SK-N-SH (cell line): ENCODE measurements around the gene FRMD3. TPM values are rescaled to one million over a fixed set of nuclear protein-coding genes. Genes with fewer than 3 reads are reported as not detected.

ENCODE experiments used
- CTCF ChIA-PET: fragments of 300-600, 350-600 bp; formaldehyde crosslinking; extraction: SDS; loops from one replicate; lab custom pipeline; 2021; lab: Yijun Ruan, JAX
- POLR2A ChIA-PET: fragments of 350-600 bp; sonication (Branson Sonifier 250); formaldehyde crosslinking; extraction: SDS; loops from one replicate; lab custom pipeline; 2020; ENCODE audit warnings: antibody characterized with exemption, inconsistent platforms; lab: Yijun Ruan, JAX
- DNase-seq: peaks from one replicate; pipeline ENCODE4 v3.0.0; 2012
- H2AFZ ChIP-seq: fragments of 200-600 bp; sonication (generic); 2 replicates; pipeline ENCODE4 v1.8.1; 2016; ENCODE audit warnings: antibody characterized with exemption, mild to moderate bottlenecking, low read depth
- H3F3A ChIP-seq: fragments of 200-600 bp; sonication (generic); replicated peaks from 2 replicates; pipeline ENCODE3; 2016; ENCODE audit warnings: antibody characterized with exemption, mild to moderate bottlenecking; ENCODE audit not compliant: insufficient read depth
- H3K27ac ChIP-seq, 2 experiments: fragments of 200-500 bp in 1 of 2; fragments of 200-600 bp in 1 of 2; sonication (Bioruptor generic) in 1 of 2; sonication (generic), shearing (Covaris generic) in 1 of 2; 2 replicates each; pipeline versions ENCODE4 v1.5.1 to v1.6.1; 2014 to 2016; ENCODE audit warnings: low read depth in 2 of 2, inconsistent platforms in 1 of 2, low read length in 1 of 2, mild to moderate bottlenecking in 1 of 2, mixed read lengths in 1 of 2
- H3K27me3 ChIP-seq: fragments of 200-600 bp; sonication (generic), shearing (Covaris generic); 2 replicates; pipeline ENCODE4 v1.6.1; 2016; ENCODE audit warnings: mixed run types; ENCODE audit not compliant: insufficient read depth
- H3K36me3 ChIP-seq, 2 experiments: fragments of 200-500 bp in 1 of 2; fragments of 200-600 bp in 1 of 2; sonication (Bioruptor generic) in 1 of 2; sonication (generic) in 1 of 2; replicated peaks in 1 of 2; 2 replicates each; pipeline versions ENCODE3 to v1.5.1; 2014 to 2016; ENCODE audit warnings: low read length in 1 of 2, mild to moderate bottlenecking in 1 of 2; ENCODE audit not compliant: insufficient read depth in 2 of 2, control insufficient read depth in 1 of 2
- H3K4me1 ChIP-seq, 2 experiments: fragments of 200-500 bp in 1 of 2; fragments of 200-600 bp in 1 of 2; sonication (Bioruptor generic) in 1 of 2; sonication (generic), shearing (Covaris generic) in 1 of 2; 2 replicates each; pipeline versions ENCODE4 v1.5.1 to v1.6.1; 2014 to 2016; ENCODE audit warnings: low read depth in 1 of 2, low read length in 1 of 2, mixed run types in 1 of 2; ENCODE audit not compliant: insufficient read depth in 2 of 2, control insufficient read depth in 1 of 2
- H3K4me2 ChIP-seq: fragments of 200-600 bp; sonication (generic), shearing (Covaris generic); 2 replicates; pipeline ENCODE4 v1.6.1; 2017; ENCODE audit warnings: mixed run types
- H3K4me3 ChIP-seq, 2 experiments: fragments of 200-500 bp in 1 of 2; fragments of 200-600 bp in 1 of 2; sonication (Bioruptor generic) in 1 of 2; sonication (generic), shearing (Covaris generic) in 1 of 2; 2 replicates each; pipeline versions ENCODE4 v1.5.1 to v1.8.1; 2014 to 2016; ENCODE audit warnings: low read depth in 2 of 2, inconsistent platforms in 1 of 2, low read length in 1 of 2, mild to moderate bottlenecking in 1 of 2, mixed read lengths in 1 of 2, moderate library complexity in 1 of 2
- H3K79me2 ChIP-seq: fragments of 200-600 bp; sonication (generic); 2 replicates; pipeline ENCODE4 v1.8.1; 2017; ENCODE audit warnings: mild to moderate bottlenecking; ENCODE audit not compliant: insufficient read depth
- H3K9ac ChIP-seq: fragments of 200-600 bp; sonication (generic); 2 replicates; pipeline ENCODE4 v1.6.1; 2017; ENCODE audit warnings: mixed run types
- H3K9me2 ChIP-seq: fragments of 200-600 bp; sonication (generic); 2 replicates; pipeline ENCODE4 v1.6.1; 2017; ENCODE audit warnings: mixed run types
- H3K9me3 ChIP-seq: fragments of 200-600 bp; sonication (generic); 2 replicates; pipeline ENCODE4 v1.6.1; 2017; ENCODE audit warnings: mixed run types, mild to moderate bottlenecking, moderate library complexity
- H4K20me1 ChIP-seq: fragments of 200-600 bp; sonication (generic); 2 replicates; pipeline ENCODE4 v1.6.1; 2017; ENCODE audit warnings: mild to moderate bottlenecking, mixed run types; ENCODE audit not compliant: insufficient read depth
- CHD2 ChIP-seq: fragments of 150-350 bp; IDR thresholded peaks from 2 replicates; pipeline ENCODE4 v1.6.1; 2018; ENCODE audit warnings: low read length; ENCODE audit not compliant: partially characterized antibody
- EP300 ChIP-seq, 2 experiments: IDR thresholded peaks; 2 replicates each; pipeline versions ENCODE4 v1.4.0 to v1.6.1; 2012; ENCODE audit warnings: borderline replicate concordance in 1 of 2, low read depth in 1 of 2, low read length in 1 of 2
- GATA2 ChIP-seq: sonication (generic); formaldehyde crosslinking; IDR thresholded peaks from 2 replicates; pipeline ENCODE4 v1.5.0; 2020; ENCODE audit warnings: mild to moderate bottlenecking, missing genetic modification reagents
- IRF3 ChIP-seq: fragments of 150-350 bp; IDR thresholded peaks from 2 replicates; pipeline ENCODE4 v1.6.1; 2016; ENCODE audit warnings: mild to moderate bottlenecking, low read depth, low read length
- MXI1 ChIP-seq: IDR thresholded peaks from 2 replicates; pipeline ENCODE4 v1.6.1; 2012; ENCODE audit warnings: mild to moderate bottlenecking, low read depth, low read length, improper control_type of control experiment
- NRF1 ChIP-seq: IDR thresholded peaks from 2 replicates; pipeline ENCODE4 v1.6.1; 2012; ENCODE audit warnings: low read depth, mild to moderate bottlenecking, low read length
- REST ChIP-seq: IDR thresholded peaks from 2 replicates; pipeline ENCODE4 v1.6.1; 2012; ENCODE audit warnings: mild to moderate bottlenecking, low read depth, low read length, moderate library complexity
- RXRA ChIP-seq: IDR thresholded peaks from 2 replicates; pipeline ENCODE4 v1.4.0; 2012; ENCODE audit warnings: low read depth, mild to moderate bottlenecking, borderline replicate concordance
- SIN3A ChIP-seq: IDR thresholded peaks from 2 replicates; pipeline ENCODE4 v1.6.1; 2012; ENCODE audit warnings: low read depth, mild to moderate bottlenecking, low read length, moderate library complexity, borderline replicate concordance
- SMC3 ChIP-seq: IDR thresholded peaks from 2 replicates; pipeline ENCODE4 v1.6.1; 2012; ENCODE audit warnings: low read depth, low read length, improper control_type of control experiment
- TCF12 ChIP-seq: IDR thresholded peaks from 2 replicates; pipeline ENCODE4 v1.4.0; 2012
- USF1 ChIP-seq: IDR thresholded peaks from 2 replicates; pipeline ENCODE4 v1.4.0; 2012; ENCODE audit warnings: low read depth, borderline replicate concordance
- USF2 ChIP-seq: fragments of 150-350 bp; IDR thresholded peaks from 2 replicates; pipeline ENCODE4 v1.6.1; 2017; ENCODE audit warnings: antibody characterized with exemption, low read length, low read depth, borderline replicate concordance
- WGBS: methylation state at CpG from one replicate; pipeline ENCODE4 v1.1.6; 2017; ENCODE audit warnings: low lambda C conversion rate; 5-methylcytosine and 5-hydroxymethylcytosine counted together
- polyA plus RNA-seq, 3 experiments: library from polyadenylated mRNA; depleted of rRNA; stranded (reverse); fragments of >200 nt; gene quantifications; 2 replicates each; pipeline ENCODE4 v1.2.3, GENCODE V29; 2012

Gene FRMD3
- polyA plus RNA-seq, 1 of the 3 experiments (the other 2 are of a cell fraction): 0.89 TPM

GRCh38 chr9:83445703-83446265 lies 92.4 kb downstream of the FRMD3 start:
- Histone ChIP-seq H3K27ac (no peak overlapping the region), H3K9me2 (no peaks in the 10 kb centered on the region), H3K79me2 (peaks cover 27% of the 10 kb centered on the region), H3K4me1 (peaks cover 5 to 37% of the 10 kb centered on the region in 2 experiments; a peak in 3 of 4 replicates), H3K27me3 (no peaks in the 10 kb centered on the region), H3K9me3 (no peaks in the 10 kb centered on the region), H3K4me3 (no peak overlapping the region), H2AFZ (no peak overlapping the region), H3K9ac (no peak overlapping the region), H3F3A (no peaks in the 10 kb centered on the region), H4K20me1 (no peaks in the 10 kb centered on the region), H3K4me2 (no peak overlapping the region), H3K36me3 (no peaks in the 10 kb centered on the region)
- no peak for TF ChIP-seq MXI1
- TF ChIP-seq REST: no peak
- no peak for TF ChIP-seq NRF1
- TF ChIP-seq IRF3: no peak
- no peak for TF ChIP-seq RXRA
- TF ChIP-seq USF2: no peak
- no peak for TF ChIP-seq EP300 (IDR thresholded peaks at IDR 0.05; ENCODE audit: borderline replicate concordance in 1 of 2, low read depth in 1 of 2, low read length in 1 of 2)
- TF ChIP-seq USF1: no peak
- no peak for TF ChIP-seq SIN3A
- TF ChIP-seq CHD2: no peak
- no peak for TF ChIP-seq SMC3
- no peak for TF ChIP-seq TCF12
- TF ChIP-seq GATA2 (CRISPR knock-in tag): no peak
- DNase-seq: no peak
- 85% methylated on average over 4 of the region's 6 CpGs for whole genome bisulfite sequencing
- CTCF ChIA-PET: interaction anchor here (0.7 to 1.8 kb wide), 4 partner anchors 11 to 111 kb away, joined by 3 to 7 read pairs (median 4); partner anchors contain the start of gene FRMD3
- POLR2A ChIA-PET: no interaction called here
